RWPE1 (cell line): ENCODE measurements around the gene CCDC50.
A peak's percentile ranks its signal among the peaks of the same experiment; 100 is the strongest.

Source experiments
- CTCF ChIA-PET: fragments of 350-600 bp; sonication (Branson Sonifier 250); formaldehyde crosslinking; extraction: SDS; loops from one replicate; lab custom pipeline; 2021; lab: Yijun Ruan, JAX
- POLR2A ChIA-PET: fragments of 400-600 bp; formaldehyde crosslinking; extraction: SDS; loops from one replicate; lab custom pipeline; 2020; ENCODE audit warnings: antibody characterized with exemption; ENCODE audit not compliant: low non-redundant PET; lab: Yijun Ruan, JAX
- DNase-seq: peaks from one replicate; pipeline ENCODE4 v3.0.0; 2012; ENCODE audit warnings: low spot score
- H3K27ac ChIP-seq: fragments of 450-650 bp; 2 replicates; pipeline ENCODE4 v1.5.1; 2017
- TF ChIP-seq, protein P1 (sequence below): fragments of 450-650 bp; conservative IDR thresholded peaks from 2 replicates; pipeline ENCODE4 v1.5.1; 2017; ENCODE audit warnings: low read depth, mild to moderate bottlenecking

CCDC50 gene

GRCh38 chr3:191385101-191385500, 55.9 kb downstream of the CCDC50 start:
- H3K27ac ChIP-seq: no peak overlapping the region
- TF ChIP-seq, protein P1, sequence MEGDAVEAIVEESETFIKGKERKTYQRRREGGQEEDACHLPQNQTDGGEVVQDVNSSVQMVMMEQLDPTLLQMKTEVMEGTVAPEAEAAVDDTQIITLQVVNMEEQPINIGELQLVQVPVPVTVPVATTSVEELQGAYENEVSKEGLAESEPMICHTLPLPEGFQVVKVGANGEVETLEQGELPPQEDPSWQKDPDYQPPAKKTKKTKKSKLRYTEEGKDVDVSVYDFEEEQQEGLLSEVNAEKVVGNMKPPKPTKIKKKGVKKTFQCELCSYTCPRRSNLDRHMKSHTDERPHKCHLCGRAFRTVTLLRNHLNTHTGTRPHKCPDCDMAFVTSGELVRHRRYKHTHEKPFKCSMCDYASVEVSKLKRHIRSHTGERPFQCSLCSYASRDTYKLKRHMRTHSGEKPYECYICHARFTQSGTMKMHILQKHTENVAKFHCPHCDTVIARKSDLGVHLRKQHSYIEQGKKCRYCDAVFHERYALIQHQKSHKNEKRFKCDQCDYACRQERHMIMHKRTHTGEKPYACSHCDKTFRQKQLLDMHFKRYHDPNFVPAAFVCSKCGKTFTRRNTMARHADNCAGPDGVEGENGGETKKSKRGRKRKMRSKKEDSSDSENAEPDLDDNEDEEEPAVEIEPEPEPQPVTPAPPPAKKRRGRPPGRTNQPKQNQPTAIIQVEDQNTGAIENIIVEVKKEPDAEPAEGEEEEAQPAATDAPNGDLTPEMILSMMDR: no peak
- ChIA-PET CTCF (no interaction called here), POLR2A (no interaction called here)
- no peak for DNase-seq

GRCh38 chr3:191387441-191388077, 58.4 kb downstream of the CCDC50 start:
- H3K27ac ChIP-seq: no peak overlapping the region
- TF ChIP-seq, protein P1: no peak
- no peak for DNase-seq
- CTCF ChIA-PET: interaction anchor here (0.7 kb wide), 1 partner anchor 129 kb away, joined by 3 read pairs; no protein-coding TSS in a partner anchor
- POLR2A ChIA-PET: no interaction called here

DNA sequence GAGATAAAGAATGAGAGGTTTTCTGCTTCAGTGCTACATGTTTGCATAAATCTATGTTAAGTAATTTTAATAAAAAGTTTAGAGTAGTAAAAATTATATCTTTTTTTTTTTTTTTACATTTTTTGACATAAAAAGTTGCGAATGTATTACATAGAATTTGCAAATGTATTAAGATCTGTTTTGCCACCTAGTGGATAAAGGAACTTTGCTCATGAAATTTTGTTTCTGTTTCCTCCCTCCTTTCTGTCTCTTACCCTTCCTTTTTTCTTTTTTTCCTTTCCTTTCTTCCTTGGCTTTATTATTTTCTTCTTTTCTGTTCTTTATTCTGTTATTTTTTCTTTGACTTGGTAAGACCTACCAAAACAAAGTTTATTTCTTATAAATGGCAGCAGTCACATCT, 59.6 kb downstream of the CCDC50 start:
- ChIA-PET CTCF (interaction anchor here (0.6 kb wide), 1 partner anchor 98 kb away, joined by 3 read pairs; no protein-coding TSS in a partner anchor), POLR2A (no interaction called here)
- DNase-seq: no peak
- no peak overlapping the region for H3K27ac ChIP-seq
- TF ChIP-seq, protein P1: 0 out of 2 replicates have a peak, but pooled peaks have one; percentile 14

GRCh38 chr3:191390580-191390979, 61.4 kb downstream of the CCDC50 start:
- TF ChIP-seq, protein P1: no peak
- no peak overlapping the region for H3K27ac ChIP-seq
- ChIA-PET CTCF (no interaction called here), POLR2A (no interaction called here)
- no peak for DNase-seq

- no peak for DNase-seq
- no peak overlapping the region for H3K27ac ChIP-seq
- ChIA-PET POLR2A (no interaction called here), CTCF (no interaction called here)
- TF ChIP-seq, protein P1: no peak
Observed at GRCh38 chr3:191391861-191392808, 62.9 kb downstream of the CCDC50 start.

GRCh38 chr3:191393146-191393545, 64.0 kb downstream of the CCDC50 start:
- no peak overlapping the region for H3K27ac ChIP-seq
- ChIA-PET CTCF (interaction anchor here (0.6 kb wide), 1 partner anchor 10 kb away, joined by 3 read pairs; no protein-coding TSS in a partner anchor), POLR2A (no interaction called here)
- no peak for DNase-seq
- TF ChIP-seq, protein P1: no peak
